Endodermal cell (in vitro differentiated cells): ENCODE measurements around the gene SATB2. TPM values are rescaled to one million over a fixed set of nuclear protein-coding genes. Genes with fewer than 3 reads are reported as not detected.

Experiments
- DNase-seq: peaks from one replicate; pipeline ENCODE4 v3.0.0-alpha.2; 2017
- H3K27ac ChIP-seq: 2 replicates; pipeline ENCODE4 v1.5.1; 2013; ENCODE audit warnings: mild to moderate bottlenecking, low read depth, low read length, moderate library complexity
- H3K27me3 ChIP-seq: 2 replicates; pipeline ENCODE4 v1.6.1; 2013; ENCODE audit warnings: mild to moderate bottlenecking, low read length, moderate library complexity; ENCODE audit not compliant: insufficient read depth, control insufficient read depth, poor library complexity, severe bottlenecking
- H3K36me3 ChIP-seq: 2 replicates; pipeline ENCODE4 v1.7.0; 2013; ENCODE audit warnings: mild to moderate bottlenecking, low read length, moderate library complexity; ENCODE audit not compliant: control insufficient read depth, insufficient read depth
- H3K4me1 ChIP-seq: one replicate; pipeline ENCODE4 v1.7.0; 2013; ENCODE audit warnings: low read length; ENCODE audit not compliant: control insufficient read depth, insufficient read depth
- H3K4me3 ChIP-seq: 2 replicates; pipeline ENCODE4 v1.5.1; 2013; ENCODE audit warnings: mild to moderate bottlenecking, low read length, moderate library complexity
- H3K9ac ChIP-seq: 2 replicates; pipeline ENCODE4 v1.6.1; 2013; ENCODE audit warnings: mild to moderate bottlenecking, low read length, moderate library complexity; ENCODE audit not compliant: poor library complexity, severe bottlenecking; ENCODE audit errors: extremely low read depth
- H3K9me3 ChIP-seq: 2 replicates; pipeline ENCODE4 v1.6.1; 2013; ENCODE audit warnings: mild to moderate bottlenecking, low read length, moderate library complexity; ENCODE audit not compliant: control insufficient read depth
- H3K27ac Mint-ChIP-seq: 2 replicates; pipeline ENCODE4 v1.8.0; 2020; ENCODE audit warnings: mixed read lengths
- H3K27me3 Mint-ChIP-seq: 2 replicates; pipeline ENCODE4 v1.8.0; 2021; ENCODE audit warnings: mild to moderate bottlenecking, mixed read lengths; ENCODE audit not compliant: insufficient read depth
- H3K36me3 Mint-ChIP-seq: 2 replicates; pipeline ENCODE4 v1.8.0; 2020; ENCODE audit warnings: low read depth, mixed read lengths
- H3K4me1 Mint-ChIP-seq: 2 replicates; pipeline ENCODE4 v1.8.0; 2020; ENCODE audit warnings: mixed read lengths
- H3K4me3 Mint-ChIP-seq: 2 replicates; pipeline ENCODE4 v1.8.0; 2020; ENCODE audit warnings: mild to moderate bottlenecking, moderate library complexity, mixed read lengths
- H3K9me3 Mint-ChIP-seq: 2 replicates; pipeline ENCODE4 v1.8.0; 2020; ENCODE audit warnings: mild to moderate bottlenecking, mixed read lengths
- WGBS, 2 experiments: methylation state at CpG; one replicate each; pipeline versions ENCODE4 v1.1.5 to v1.1.7; 2013; ENCODE audit warnings: missing lambda C conversion rate in 2 of 2, mixed read lengths in 1 of 2; ENCODE audit not compliant: insufficient coverage in 1 of 2, insufficient read length in 1 of 2; 5-methylcytosine and 5-hydroxymethylcytosine counted together
- total RNA-seq, 2 donors: library from RNA; stranded (reverse); fragmentation: NEBNext Ultra II Directional in 1 of 2; extraction: Animal tissue kit (Norgen Biotek cat#: 25700) in 1 of 2; gene quantifications; 2 replicates in 1 of 2; 3 replicates in 1 of 2; pipeline ENCODE4 v1.2.1, GENCODE V29; 2021
- TF ChIP-seq, protein P1 (sequence below): fragments of 200-600 bp; sonication (generic); conservative IDR thresholded peaks from 2 replicates; pipeline ENCODE4 v1.5.0; 2021; ENCODE audit warnings: antibody characterized with exemption, mild to moderate bottlenecking

The SATB2 gene
- total RNA-seq, 2 donors from 2014 or later: 2.4 to 3.0 TPM

- Mint-ChIP-seq H3K4me3 (no peak overlapping the region), H3K9me3 (peaks cover 8% of the 10 kb centered on the region), H3K27ac (no peak overlapping the region), H3K36me3 (no peaks in the 10 kb centered on the region), H3K27me3 (no peaks in the 10 kb centered on the region), H3K4me1 (no peaks in the 10 kb centered on the region)
- Histone ChIP-seq H3K4me1 (peaks cover 4% of the 10 kb centered on the region), H3K4me3 (no peak overlapping the region), H3K9me3 (no peaks in the 10 kb centered on the region), H3K27ac (no peak overlapping the region), H3K27me3 (no peaks in the 10 kb centered on the region), H3K36me3 (no peaks in the 10 kb centered on the region), H3K9ac (no peak overlapping the region)
- DNase-seq: no peak
- 95% methylated on average over 4 to 6 of the region's 6 CpGs for WGBS, 2 experiments
- TF ChIP-seq, protein P1, sequence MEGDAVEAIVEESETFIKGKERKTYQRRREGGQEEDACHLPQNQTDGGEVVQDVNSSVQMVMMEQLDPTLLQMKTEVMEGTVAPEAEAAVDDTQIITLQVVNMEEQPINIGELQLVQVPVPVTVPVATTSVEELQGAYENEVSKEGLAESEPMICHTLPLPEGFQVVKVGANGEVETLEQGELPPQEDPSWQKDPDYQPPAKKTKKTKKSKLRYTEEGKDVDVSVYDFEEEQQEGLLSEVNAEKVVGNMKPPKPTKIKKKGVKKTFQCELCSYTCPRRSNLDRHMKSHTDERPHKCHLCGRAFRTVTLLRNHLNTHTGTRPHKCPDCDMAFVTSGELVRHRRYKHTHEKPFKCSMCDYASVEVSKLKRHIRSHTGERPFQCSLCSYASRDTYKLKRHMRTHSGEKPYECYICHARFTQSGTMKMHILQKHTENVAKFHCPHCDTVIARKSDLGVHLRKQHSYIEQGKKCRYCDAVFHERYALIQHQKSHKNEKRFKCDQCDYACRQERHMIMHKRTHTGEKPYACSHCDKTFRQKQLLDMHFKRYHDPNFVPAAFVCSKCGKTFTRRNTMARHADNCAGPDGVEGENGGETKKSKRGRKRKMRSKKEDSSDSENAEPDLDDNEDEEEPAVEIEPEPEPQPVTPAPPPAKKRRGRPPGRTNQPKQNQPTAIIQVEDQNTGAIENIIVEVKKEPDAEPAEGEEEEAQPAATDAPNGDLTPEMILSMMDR: no peak
These were observed 233.9 kb downstream of the SATB2 start for GRCh38 chr2:199223791-199224190.

GRCh38 chr2:199220920-199221319, 236.8 kb downstream of the SATB2 start:
- Mint-ChIP-seq H3K27ac (no peak overlapping the region), H3K36me3 (no peaks in the 10 kb centered on the region), H3K27me3 (no peaks in the 10 kb centered on the region), H3K9me3 (peaks cover 11% of the 10 kb centered on the region), H3K4me1 (no peaks in the 10 kb centered on the region), H3K4me3 (no peak overlapping the region)
- peaks cover 5% of the 10 kb centered on the region for H3K9me3 ChIP-seq
- no peak overlapping the region for H3K27ac ChIP-seq
- 90% methylated on average over 3 of the region's 3 CpGs; no CpG with 5 or more reads in 1 of the 2 experiments for WGBS, 2 experiments
- TF ChIP-seq, protein P1: no peak
- DNase-seq: no peak
- H3K36me3 ChIP-seq: no peaks in the 10 kb centered on the region
- no peak overlapping the region for H3K9ac ChIP-seq
- peaks cover 4% of the 10 kb centered on the region for H3K4me1 ChIP-seq
- no peak overlapping the region for H3K4me3 ChIP-seq
- H3K27me3 ChIP-seq: no peaks in the 10 kb centered on the region

- no peaks in the 10 kb centered on the region for H3K27me3 Mint-ChIP-seq
- Histone ChIP-seq H3K36me3 (no peaks in the 10 kb centered on the region), H3K27me3 (no peaks in the 10 kb centered on the region), H3K4me3 (no peak overlapping the region), H3K4me1 (peaks cover 4% of the 10 kb centered on the region), H3K9me3 (peaks cover 5% of the 10 kb centered on the region), H3K27ac (no peak overlapping the region), H3K9ac (no peak overlapping the region)
- H3K27ac Mint-ChIP-seq: no peak overlapping the region
- peaks cover 11% of the 10 kb centered on the region for H3K9me3 Mint-ChIP-seq
- 90 to 97% methylated on average over 2 of the region's 2 CpGs for WGBS, 2 experiments
- TF ChIP-seq, protein P1: no peak
- no peaks in the 10 kb centered on the region for H3K36me3 Mint-ChIP-seq
- no peaks in the 10 kb centered on the region for H3K4me1 Mint-ChIP-seq
- no peak for DNase-seq
- H3K4me3 Mint-ChIP-seq: no peak overlapping the region
These were observed 238.2 kb downstream of the SATB2 start for GRCh38 chr2:199219551-199219950.
